ENCODE data around the gene RAB40C. TPM values are rescaled to one million over a fixed set of nuclear protein-coding genes. Genes with fewer than 3 reads are reported as not detected.

RAB40C gene
- total RNA-seq, 8 experiments from 2014 or later, result 9.3 to 23.8 (median 17.1) TPM

GRCh38 chr16:554640-555365 lies 35.1 kb upstream of the RAB40C start:
- in situ Hi-C loops (cut with MboI; ENCODE audit: low pct_unique_long_range_greater_than_20kb in 2 of 9, low sequenced_read_pairs in 9 of 9, unreplicated experiment in 9 of 9), result no loop called here
- H3K27ac ChIP-seq, result no peak overlapping the region
- H3K4me3 ChIP-seq, result no peak overlapping the region
- 17 to 74% (median 65%) methylated on average over 1 to 4 of the region's 54 CpGs; no CpG with 5 or more reads in 7 of the 10 experiments for WGBS, 10 experiments
- H3K4me1 ChIP-seq (replicated peaks in 1 of 2), result peaks cover 22 to 31% of the 10 kb centered on the region in 2 donors
- peak in 5 of 8 experiments; percentile 19 to 77 (median 44) for ATAC-seq (replicated peaks in 6 of 8)

GRCh38 chr16:555528-556473 lies 34.1 kb upstream of the RAB40C start:
- H3K4me1 ChIP-seq (replicated peaks in 1 of 2), result peaks cover 26 to 31% of the 10 kb centered on the region in 2 donors
- ATAC-seq (replicated peaks in 6 of 8), result peak in 4 of 8 experiments; percentile 4 to 16 (median 10)
- H3K4me3 ChIP-seq, result no peak overlapping the region
- no peak overlapping the region for H3K27ac ChIP-seq
- WGBS, 10 experiments, result 100% methylated on average over 1 of the region's 32 CpGs; no CpG with 5 or more reads in 9 of the 10 experiments
- in situ Hi-C loops (cut with MboI; ENCODE audit: low pct_unique_long_range_greater_than_20kb in 2 of 9, low sequenced_read_pairs in 9 of 9, unreplicated experiment in 9 of 9), result no loop called here

GRCh38 chr16:556474-557173 lies 33.2 kb upstream of the RAB40C start:
- H3K4me1 ChIP-seq (replicated peaks in 1 of 2), result peaks cover 29 to 34% of the 10 kb centered on the region in 2 donors
- no peak overlapping the region for H3K27ac ChIP-seq
- WGBS, 10 experiments, result 70% methylated on average over 2 of the region's 32 CpGs; no CpG with 5 or more reads in 9 of the 10 experiments
- in situ Hi-C loops (cut with MboI; ENCODE audit: low pct_unique_long_range_greater_than_20kb in 2 of 9, low sequenced_read_pairs in 9 of 9, unreplicated experiment in 9 of 9), result no loop called here
- H3K4me3 ChIP-seq, result no peak overlapping the region
- no peak for ATAC-seq (replicated peaks in 6 of 8)

GRCh38 chr16:557463-558297 lies 32.2 kb upstream of the RAB40C start:
- WGBS, 10 experiments, result 8 to 90% (median 67%) methylated on average over 1 to 5 of the region's 23 CpGs; no CpG with 5 or more reads in 6 of the 10 experiments
- no peak for ATAC-seq (replicated peaks in 6 of 8)
- no peak overlapping the region for H3K4me3 ChIP-seq
- in situ Hi-C loops (cut with MboI; ENCODE audit: low pct_unique_long_range_greater_than_20kb in 2 of 9, low sequenced_read_pairs in 9 of 9, unreplicated experiment in 9 of 9), result no loop called here
- peaks cover 29 to 34% of the 10 kb centered on the region in 2 donors for H3K4me1 ChIP-seq (replicated peaks in 1 of 2)
- H3K27ac ChIP-seq, result no peak overlapping the region

- 22 to 76% (median 68%) methylated on average over 2 to 9 of the region's 22 CpGs; no CpG with 5 or more reads in 5 of the 10 experiments for WGBS, 10 experiments
- in situ Hi-C loops (cut with MboI; ENCODE audit: low pct_unique_long_range_greater_than_20kb in 2 of 9, low sequenced_read_pairs in 9 of 9, unreplicated experiment in 9 of 9), result no loop called here
- Histone ChIP-seq H3K27ac (no peak overlapping the region), H3K4me3 (no peak overlapping the region), H3K4me1 (replicated peaks in 1 of 2) (peaks cover 29 to 34% of the 10 kb centered on the region in 2 donors)
- no peak for ATAC-seq (replicated peaks in 6 of 8)
Measured at GRCh38 chr16:558298-559020, 31.4 kb upstream of the RAB40C start.

- peaks cover 29 to 32% of the 10 kb centered on the region in 2 donors for H3K4me1 ChIP-seq (replicated peaks in 1 of 2)
- ATAC-seq (replicated peaks in 6 of 8), result peak in 2 of 8 experiments; percentile 0 to 1
- in situ Hi-C loops (cut with MboI; ENCODE audit: low pct_unique_long_range_greater_than_20kb in 2 of 9, low sequenced_read_pairs in 9 of 9, unreplicated experiment in 9 of 9), result no loop called here
- 90 to 100% methylated on average over 1 to 2 of the region's 15 CpGs; no CpG with 5 or more reads in 8 of the 10 experiments for WGBS, 10 experiments
- no peak overlapping the region for H3K4me3 ChIP-seq
- no peak overlapping the region for H3K27ac ChIP-seq
Measured at GRCh38 chr16:559021-559380, 30.9 kb upstream of the RAB40C start.

GRCh38 chr16:559411-560203 lies 30.3 kb upstream of the RAB40C start:
- H3K4me1 ChIP-seq (replicated peaks in 1 of 2), result peaks cover 26 to 27% of the 10 kb centered on the region in 2 donors
- in situ Hi-C loops (cut with MboI; ENCODE audit: low pct_unique_long_range_greater_than_20kb in 2 of 9, low sequenced_read_pairs in 9 of 9, unreplicated experiment in 9 of 9), result no loop called here
- peak in 6 of 8 experiments; percentile 6 to 35 (median 13) for ATAC-seq (replicated peaks in 6 of 8)
- peak overlapping the region in 4 of 5 donors; percentile 6 to 12 (median 10) for H3K4me3 ChIP-seq
- no peak overlapping the region for H3K27ac ChIP-seq
- WGBS, 10 experiments, result 8 to 40% (median 20%) methylated on average over 1 to 12 of the region's 62 CpGs; no CpG with 5 or more reads in 7 of the 10 experiments

- no CpG with 5 or more reads among the region's 84 CpGs for WGBS, 10 experiments
- H3K4me1 ChIP-seq (replicated peaks in 1 of 2), result peaks cover 26 to 34% of the 10 kb centered on the region in 2 donors
- H3K4me3 ChIP-seq, result peak within 1 kb of the TSS in 4 of 5 donors; percentile 6 to 12 (median 10)
- H3K27ac ChIP-seq, result no peak within 1 kb of the TSS
- no peak for ATAC-seq (replicated peaks in 6 of 8)
- in situ Hi-C loops (cut with MboI; ENCODE audit: low pct_unique_long_range_greater_than_20kb in 2 of 9, low sequenced_read_pairs in 9 of 9, unreplicated experiment in 9 of 9), result no loop called here
Measured at GRCh38 chr16:560204-560700, 29.6 kb upstream of the RAB40C start, which contains the start of gene PRR35. Gene PRR35, plus strand, starts transcription at chr16:560394. Its CDS starts 2,901 bp downstream, at chr16:563295.

GRCh38 chr16:560701-561412 lies 29.0 kb upstream of the RAB40C start:
- Histone ChIP-seq H3K4me1 (replicated peaks in 1 of 2) (peaks cover 26 to 40% of the 10 kb centered on the region in 2 donors), H3K4me3 (no peak overlapping the region), H3K27ac (no peak overlapping the region)
- no peak for ATAC-seq (replicated peaks in 6 of 8)
- in situ Hi-C loops (cut with MboI; ENCODE audit: low pct_unique_long_range_greater_than_20kb in 2 of 9, low sequenced_read_pairs in 9 of 9, unreplicated experiment in 9 of 9), result no loop called here
- WGBS, 10 experiments, result no CpG with 5 or more reads among the region's 54 CpGs

GRCh38 chr16:561413-561794 lies 28.5 kb upstream of the RAB40C start:
- ATAC-seq (replicated peaks in 6 of 8), result no peak
- H3K27ac ChIP-seq, result no peak overlapping the region
- H3K4me3 ChIP-seq, result no peak overlapping the region
- no CpG with 5 or more reads among the region's 15 CpGs for WGBS, 10 experiments
- H3K4me1 ChIP-seq (replicated peaks in 1 of 2), result peaks cover 31 to 45% of the 10 kb centered on the region in 2 donors
- in situ Hi-C loops (cut with MboI; ENCODE audit: low pct_unique_long_range_greater_than_20kb in 2 of 9, low sequenced_read_pairs in 9 of 9, unreplicated experiment in 9 of 9), result no loop called here
